ENCODE data around the gene SSBP2.

Gene SSBP2

GRCh38 chr5:81555865-81556264 is 195.0 kb downstream of the SSBP2 start:
- TF ChIP-seq CTCF (IDR thresholded peaks at IDR 0.05; ENCODE audit: insufficient read depth, missing control alignments), result no peak
- no peak for FAIRE-seq
- no peak for DNase-seq (ENCODE audit: insufficient read length, low spot score)

- DNase-seq (ENCODE audit: insufficient read length, low spot score) (no peak), FAIRE-seq (no peak)
- no peak for TF ChIP-seq CTCF (IDR thresholded peaks at IDR 0.05; ENCODE audit: insufficient read depth, missing control alignments)
These were observed 196.2 kb downstream of the SSBP2 start for GRCh38 chr5:81554647-81555046.

GRCh38 chr5:81553567-81554212 is 197.2 kb downstream of the SSBP2 start:
- no peak for TF ChIP-seq CTCF (IDR thresholded peaks at IDR 0.05; ENCODE audit: insufficient read depth, missing control alignments)
- FAIRE-seq, result no peak
- no peak for DNase-seq (ENCODE audit: insufficient read length, low spot score)

- FAIRE-seq (no peak), DNase-seq (ENCODE audit: insufficient read length, low spot score) (no peak)
- no peak for TF ChIP-seq CTCF (IDR thresholded peaks at IDR 0.05; ENCODE audit: insufficient read depth, missing control alignments)
These were observed 197.9 kb downstream of the SSBP2 start for GRCh38 chr5:81552852-81553566.

GRCh38 chr5:81549123-81549522 is 201.8 kb downstream of the SSBP2 start:
- FAIRE-seq (no peak), DNase-seq (ENCODE audit: insufficient read length, low spot score) (no peak)
- TF ChIP-seq CTCF (IDR thresholded peaks at IDR 0.05; ENCODE audit: insufficient read depth, missing control alignments), result no peak

- FAIRE-seq, result no peak
- TF ChIP-seq CTCF (IDR thresholded peaks at IDR 0.05; ENCODE audit: insufficient read depth, missing control alignments), result no peak
- DNase-seq (ENCODE audit: insufficient read length, low spot score), result no peak
These were observed 203.9 kb downstream of the SSBP2 start for GRCh38 chr5:81547001-81547400.

GRCh38 chr5:81545911-81546310 is 205.0 kb downstream of the SSBP2 start:
- FAIRE-seq (no peak), DNase-seq (ENCODE audit: insufficient read length, low spot score) (no peak)
- TF ChIP-seq CTCF (IDR thresholded peaks at IDR 0.05; ENCODE audit: insufficient read depth, missing control alignments), result no peak

All from D721Med (cell line).